Stomach smooth muscle (tissue), 2 donors: ENCODE measurements around the gene TMEM273.
A peak's percentile ranks its signal among the peaks of the same experiment; 100 is the strongest.

Source experiments
- H3K27ac ChIP-seq: one replicate; pipeline ENCODE4 v1.7.0; 2013; ENCODE audit warnings: mild to moderate bottlenecking, low read length, inconsistent platforms
- H3K27me3 ChIP-seq, 2 donors: one replicate each; pipeline ENCODE4 v1.7.0; 2013; ENCODE audit warnings: low read length in 2 of 2; ENCODE audit not compliant: insufficient read depth in 2 of 2, control insufficient read depth in 1 of 2
- H3K36me3 ChIP-seq, 2 donors: one replicate each; pipeline ENCODE4 v1.7.0; 2013; ENCODE audit warnings: low read length in 2 of 2; ENCODE audit not compliant: control insufficient read depth in 2 of 2, insufficient read depth in 2 of 2
- H3K4me1 ChIP-seq: one replicate; pipeline ENCODE4 v1.7.0; 2013; ENCODE audit warnings: low read length; ENCODE audit not compliant: control insufficient read depth, insufficient read depth
- H3K4me3 ChIP-seq, 2 donors: one replicate each; pipeline ENCODE4 v1.7.0; 2013; ENCODE audit warnings: low read length in 2 of 2
- H3K9ac ChIP-seq, 2 donors: one replicate each; pipeline ENCODE4 v1.7.0; 2013; ENCODE audit warnings: low read length in 2 of 2, mild to moderate bottlenecking in 1 of 2
- H3K9me3 ChIP-seq, 2 donors: one replicate each; pipeline ENCODE4 v1.7.0; 2013; ENCODE audit warnings: low read length in 2 of 2; ENCODE audit not compliant: control insufficient read depth in 2 of 2
- donor health status: healthy.
- donor health status: Pancreatic carcinoma.

The TMEM273 gene

DNA sequence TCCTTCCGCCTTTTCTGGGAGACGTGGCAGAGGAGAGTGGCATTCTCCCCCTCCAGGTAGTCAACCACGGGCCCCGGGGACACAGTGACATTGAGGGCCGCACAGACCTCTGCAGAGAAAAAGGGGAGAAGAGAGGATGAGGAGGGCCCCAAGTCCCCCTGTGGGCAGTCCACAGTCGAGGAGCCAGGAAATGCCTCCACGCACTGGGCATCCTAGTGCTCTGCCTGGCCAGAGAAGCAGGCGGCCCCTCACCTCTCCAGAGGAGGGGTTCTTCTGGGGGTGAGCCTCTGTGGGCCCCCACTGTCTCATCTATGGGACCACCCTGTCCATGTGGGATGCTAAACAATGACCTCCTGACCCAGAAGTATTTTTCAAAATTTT lies 80.3 kb downstream of the TMEM273 start:
- Histone ChIP-seq H3K4me3 (no peak overlapping the region), H3K4me1 (peaks cover 55% of the 10 kb centered on the region), H3K27me3 (no peaks in the 10 kb centered on the region), H3K9ac (no peak overlapping the region), H3K27ac (no peak overlapping the region), H3K36me3 (peaks cover 2% of the 10 kb centered on the region in 2 donors), H3K9me3 (no peaks in the 10 kb centered on the region)

DNA sequence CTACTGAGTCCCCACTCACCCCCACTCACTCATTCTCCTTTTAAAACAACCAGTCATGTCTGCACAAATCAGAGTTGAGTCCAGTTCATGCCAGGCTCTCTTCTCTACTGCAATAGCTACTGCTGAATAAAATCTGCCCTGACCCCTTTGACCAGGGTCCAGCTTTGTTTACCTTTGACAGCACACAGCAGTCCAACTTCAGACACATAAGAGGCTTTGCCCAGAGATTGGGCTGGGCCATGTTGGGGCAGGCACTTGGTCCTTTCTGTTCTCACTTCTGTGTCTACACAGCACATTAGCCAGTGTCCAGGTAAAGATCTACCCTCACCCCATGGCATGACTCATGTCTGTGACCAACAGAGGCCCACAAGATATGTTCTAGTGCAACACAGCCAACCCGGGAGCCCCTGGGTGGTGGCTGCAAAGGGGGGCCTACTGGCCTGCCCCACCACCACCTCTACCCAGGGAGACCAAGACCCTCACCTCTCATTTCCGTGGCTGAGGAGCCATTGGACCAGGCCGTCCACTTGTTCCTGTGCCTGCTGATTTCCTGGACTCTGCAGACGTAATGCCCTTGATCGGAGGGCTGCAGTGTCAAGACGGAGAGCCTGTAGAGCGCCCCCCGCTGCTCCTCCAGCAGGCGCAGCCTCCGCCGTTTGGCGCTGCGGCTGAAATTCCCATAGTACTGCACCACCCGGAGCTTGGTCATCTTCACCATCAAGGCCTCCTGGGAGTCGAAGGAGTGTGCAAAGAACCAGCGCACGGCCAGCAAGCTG lies 80.9 kb downstream of the TMEM273 start:
- no peak overlapping the region for H3K9ac ChIP-seq
- no peaks in the 10 kb centered on the region for H3K9me3 ChIP-seq
- peaks cover 0 to 2% of the 10 kb centered on the region in 2 donors for H3K36me3 ChIP-seq
- peaks cover 51% of the 10 kb centered on the region for H3K4me1 ChIP-seq
- peak overlapping the region; percentile 31 for H3K27ac ChIP-seq
- H3K27me3 ChIP-seq, result no peaks in the 10 kb centered on the region
- peak overlapping the region in 1 of 2 donors; percentile 29 for H3K4me3 ChIP-seq

DNA sequence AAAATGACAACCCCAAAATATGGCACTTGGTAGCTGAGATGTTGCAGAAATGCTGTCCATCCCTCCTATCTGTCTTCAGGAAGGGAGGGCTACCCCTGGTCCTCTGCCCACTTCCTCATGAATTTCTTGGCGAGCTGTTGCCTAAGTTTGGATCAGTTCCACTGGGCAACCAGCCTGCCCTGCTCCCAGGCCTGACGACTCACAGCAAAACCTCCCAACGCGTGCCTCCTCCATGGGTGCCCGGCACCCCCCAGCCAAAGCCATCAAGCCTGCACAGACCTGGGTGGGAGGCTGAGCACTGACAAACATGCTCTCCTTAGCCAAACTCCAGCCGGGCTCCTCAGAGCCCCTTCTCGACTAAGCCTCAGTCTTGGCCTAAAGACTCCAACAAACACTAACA lies 81.7 kb downstream of the TMEM273 start:
- H3K27me3 ChIP-seq, result no peaks in the 10 kb centered on the region
- peaks cover 46% of the 10 kb centered on the region for H3K4me1 ChIP-seq
- no peaks in the 10 kb centered on the region for H3K9me3 ChIP-seq
- peak overlapping the region; percentile 31 for H3K27ac ChIP-seq
- no peak overlapping the region for H3K9ac ChIP-seq
- H3K4me3 ChIP-seq, result peak overlapping the region in 1 of 2 donors; percentile 35
- H3K36me3 ChIP-seq, result peaks cover 0 to 2% of the 10 kb centered on the region in 2 donors

DNA sequence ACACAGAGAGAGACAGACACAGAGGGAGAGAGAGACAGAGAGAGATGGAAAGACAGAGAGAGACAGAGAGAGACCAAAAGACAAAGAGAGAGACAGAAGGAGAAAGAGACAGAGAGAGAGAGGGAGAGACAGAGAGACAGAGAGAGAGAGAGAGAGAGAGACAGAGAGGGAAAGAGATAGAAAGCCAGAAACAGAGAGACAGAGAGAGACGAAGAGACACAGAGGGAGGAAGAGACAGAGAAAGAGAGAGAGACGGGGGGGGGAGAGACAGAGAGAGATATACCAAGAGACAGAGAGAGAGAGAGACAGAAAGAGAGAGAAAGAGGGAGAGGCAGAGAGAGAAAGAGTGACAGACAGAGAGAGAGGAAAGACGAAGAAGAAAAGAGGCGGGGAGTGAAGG lies 83.1 kb downstream of the TMEM273 start:
- Histone ChIP-seq H3K4me3 (no peak overlapping the region), H3K36me3 (peaks cover 0 to 2% of the 10 kb centered on the region in 2 donors), H3K27ac (no peak overlapping the region), H3K9ac (no peak overlapping the region), H3K9me3 (no peaks in the 10 kb centered on the region), H3K4me1 (peaks cover 34% of the 10 kb centered on the region), H3K27me3 (no peaks in the 10 kb centered on the region)
